ENCODE data around the gene MSMO1.
A peak's percentile ranks its signal among the peaks of the same experiment; 100 is the strongest.

Gene MSMO1

GRCh38 chr4:165361810-165362209 is 34.3 kb downstream of the MSMO1 start:
- DNase-seq: no peak

DNA sequence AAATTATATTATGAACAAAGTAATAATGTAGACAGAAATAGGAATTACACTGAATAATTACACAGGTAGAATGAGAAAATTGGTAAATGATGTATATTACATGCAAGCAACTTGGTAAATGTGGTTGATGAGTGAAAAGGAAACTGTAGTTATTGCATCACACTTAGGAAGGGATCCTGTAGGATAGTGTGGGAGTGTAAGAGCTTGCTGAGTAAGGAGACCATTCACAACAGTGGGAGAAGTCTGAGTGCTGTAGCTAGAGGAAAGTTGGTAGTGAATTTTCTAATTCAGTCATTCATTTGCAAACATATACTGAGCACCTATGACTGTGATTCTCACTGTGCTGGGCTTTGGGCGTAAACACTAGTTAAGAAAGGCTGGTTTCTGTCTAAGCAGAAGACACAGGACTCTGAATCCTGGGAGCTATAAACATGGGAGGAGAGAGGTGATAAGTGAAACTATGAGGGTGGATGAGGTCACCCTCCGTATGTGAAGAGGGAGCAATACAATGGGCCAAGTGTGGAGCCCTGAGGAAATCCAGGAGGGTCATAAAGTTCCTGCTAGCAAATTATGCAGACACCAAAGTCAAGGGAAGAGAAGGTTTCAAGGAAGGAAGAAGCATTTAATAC is 37.1 kb downstream of the MSMO1 start:
- DNase-seq: no peak

- DNase-seq: no peak
Observed at GRCh38 chr4:165367040-165367439, 39.6 kb downstream of the MSMO1 start.

DNA sequence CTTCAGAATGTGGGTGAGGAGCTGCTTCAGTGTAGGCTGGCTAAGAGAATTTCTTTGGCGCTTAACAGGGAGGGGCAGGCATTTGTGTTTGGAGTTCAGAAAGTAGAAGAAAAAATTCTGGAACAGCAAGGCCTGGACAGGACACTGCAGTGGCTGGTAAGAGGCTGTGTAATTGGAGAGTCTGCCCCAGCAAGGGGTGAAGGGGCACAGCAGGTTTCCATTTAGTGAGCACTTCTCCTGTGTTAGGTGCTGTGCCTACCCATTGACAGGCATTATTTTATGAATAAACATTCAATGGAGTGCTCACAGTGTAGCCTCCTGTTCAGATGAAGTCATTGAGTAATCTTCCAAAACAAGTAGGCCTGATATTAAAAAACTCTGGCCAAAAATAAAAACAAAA is 40.6 kb downstream of the MSMO1 start:
- DNase-seq: no peak

DNA sequence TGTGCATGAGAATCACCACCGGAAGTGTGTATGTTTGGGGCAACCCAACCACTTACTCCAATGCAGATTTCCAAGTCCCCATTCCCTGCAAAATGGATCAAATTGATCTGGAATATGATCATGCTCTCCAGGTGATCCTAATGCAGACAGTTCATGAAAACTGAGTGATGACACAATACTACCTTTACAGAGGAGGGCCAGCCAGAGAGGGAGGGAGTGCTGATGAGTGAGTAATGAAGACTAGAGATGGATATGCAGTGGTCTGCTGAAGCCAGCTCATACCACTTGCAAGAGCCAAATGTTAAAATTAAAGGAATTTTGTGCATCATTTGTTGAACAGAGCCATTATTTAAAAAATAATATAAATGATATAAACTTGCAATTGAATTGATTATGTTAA is 41.1 kb downstream of the MSMO1 start:
- no peak for DNase-seq

DNA sequence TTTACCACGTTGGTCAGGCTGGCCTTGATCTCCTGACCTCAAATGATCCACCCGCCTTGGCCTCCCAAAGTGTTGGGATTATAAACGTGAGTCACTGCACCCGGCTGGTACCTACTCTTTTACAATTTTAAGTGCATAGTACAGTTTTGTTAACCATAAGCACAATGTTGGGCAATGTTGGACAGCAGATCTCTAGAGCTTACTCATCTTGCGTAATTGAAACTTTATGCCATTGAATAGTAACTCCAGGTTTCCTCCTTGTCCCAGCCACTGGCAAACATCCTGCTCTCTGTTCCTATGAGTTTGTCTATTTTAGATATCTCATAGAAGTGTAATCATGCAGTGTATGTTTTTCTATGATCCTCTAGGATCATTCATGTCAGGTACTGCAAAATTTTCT is 42.1 kb downstream of the MSMO1 start:
- no peak for DNase-seq

DNA sequence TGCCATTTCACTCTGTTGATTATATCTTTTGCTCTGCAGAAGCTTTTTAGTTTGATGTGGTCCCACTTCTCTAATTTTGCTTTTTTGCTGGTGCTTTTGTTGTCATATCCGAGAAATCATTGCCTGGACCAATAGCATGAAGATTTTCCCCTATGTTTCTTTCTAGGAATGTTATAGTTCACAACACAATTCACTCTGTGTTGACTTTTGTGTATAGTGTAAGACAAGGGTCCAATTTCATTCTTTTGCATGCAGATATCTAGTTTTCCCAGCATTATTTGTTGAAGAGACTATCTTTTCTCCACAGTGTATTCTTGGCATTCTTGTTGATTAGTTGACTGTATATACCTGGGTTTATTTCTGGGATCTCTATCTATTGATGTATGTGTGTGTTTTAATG is 43.1 kb downstream of the MSMO1 start:
- no peak for DNase-seq

GRCh38 chr4:165375465-165375864 is 48.0 kb downstream of the MSMO1 start:
- no peak for DNase-seq

- DNase-seq: no peak
Observed at GRCh38 chr4:165378398-165378744, 50.9 kb downstream of the MSMO1 start.

- DNase-seq: peak; percentile 90
Observed at GRCh38 chr4:165378745-165379677, 51.5 kb downstream of the MSMO1 start, which contains the start of gene CPE. Gene CPE (plus strand): TSS chr4:165379008. CDS start chr4:165379222, 214 bp downstream.

GRCh38 chr4:165379678-165380064 is 52.2 kb downstream of the MSMO1 start:
- peak; percentile 71 for DNase-seq

- no peak for DNase-seq
Observed at GRCh38 chr4:165380805-165381204, 53.3 kb downstream of the MSMO1 start.

GRCh38 chr4:165381821-165382373 is 54.4 kb downstream of the MSMO1 start:
- DNase-seq: peak; percentile 13

GRCh38 chr4:165382640-165383039 is 55.2 kb downstream of the MSMO1 start:
- no peak for DNase-seq

GRCh38 chr4:165383591-165384073 is 56.2 kb downstream of the MSMO1 start:
- DNase-seq: peak; percentile 46

GRCh38 chr4:165384186-165384585 is 56.7 kb downstream of the MSMO1 start:
- DNase-seq: peak; percentile 47

DNA sequence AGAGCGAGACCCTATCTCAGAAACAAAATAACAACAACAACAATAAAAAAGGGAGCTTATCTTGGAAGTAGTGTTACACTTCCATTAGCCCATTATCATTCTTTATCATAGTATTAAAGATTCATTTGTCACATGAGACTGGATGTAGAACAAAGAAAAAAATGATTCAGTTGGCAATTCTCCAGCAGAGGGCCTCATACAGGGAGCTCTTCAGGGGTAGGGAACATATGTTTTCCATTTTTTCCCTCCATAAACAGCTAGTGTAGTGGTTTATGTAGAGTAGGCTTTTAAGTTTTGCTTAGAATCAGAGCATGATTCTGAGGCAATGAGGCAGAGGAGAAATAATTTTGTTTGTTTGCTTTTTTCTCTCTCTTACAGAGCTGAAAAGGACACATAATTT is 57.1 kb downstream of the MSMO1 start:
- peak; percentile 70 for DNase-seq

GRCh38 chr4:165385126-165385525 is 57.7 kb downstream of the MSMO1 start:
- DNase-seq: no peak

DNA sequence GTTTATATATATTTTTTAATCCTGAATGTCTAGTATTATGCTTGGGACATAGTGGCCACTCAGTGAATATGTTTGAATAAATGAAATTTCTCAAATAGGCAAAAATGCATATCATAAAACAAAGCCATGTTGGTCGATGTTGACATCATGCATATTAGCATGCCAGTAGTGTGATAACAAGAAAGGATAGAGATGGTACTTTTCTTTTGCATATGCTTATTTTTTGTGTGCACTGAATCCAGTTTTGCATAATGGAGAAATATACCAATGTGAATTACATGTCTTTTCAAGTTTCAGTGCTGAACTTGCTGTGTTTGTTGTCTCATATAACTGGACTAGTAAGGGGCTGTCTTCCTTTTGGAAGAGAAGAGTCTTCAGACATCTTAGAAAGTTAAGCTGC is 58.9 kb downstream of the MSMO1 start:
- no peak for DNase-seq

- no peak for DNase-seq
Observed at GRCh38 chr4:165388756-165389155, 61.3 kb downstream of the MSMO1 start.

Data from NCI-H82 (cell line).